MM.1S (cell line): Measurements from ENCODE around the gene TANGO2.

Experiments used
- DNase-seq: peaks from one replicate; pipeline ENCODE4 v3.0.0-alpha.2; 2015
- H2AFZ ChIP-seq: fragments of 300-600 bp; sonication (generic); 2 replicates; pipeline ENCODE4 v1.6.0; 2016; ENCODE audit warnings: antibody characterized with exemption, low read length
- H3F3A ChIP-seq: fragments of 300-600 bp; sonication (generic); 2 replicates; pipeline ENCODE4 v1.6.1; 2016; ENCODE audit warnings: mild to moderate bottlenecking, antibody characterized with exemption, low read length, moderate library complexity, mixed read lengths; ENCODE audit not compliant: insufficient read depth
- H3K27ac ChIP-seq: fragments of 300-600 bp; sonication (generic); 2 replicates; pipeline ENCODE4 v1.5.1; 2016; ENCODE audit warnings: mild to moderate bottlenecking, low read length
- H3K27me3 ChIP-seq: fragments of 300-600 bp; sonication (generic); replicated peaks from 2 replicates; pipeline ENCODE4 v1.6.0; 2016; ENCODE audit warnings: low read length; ENCODE audit not compliant: insufficient read depth
- H3K36me3 ChIP-seq: fragments of 300-600 bp; sonication (generic); replicated peaks from 2 replicates; pipeline ENCODE4 v1.6.1; 2016; ENCODE audit warnings: mild to moderate bottlenecking, low read length, mixed read lengths; ENCODE audit not compliant: insufficient read depth
- H3K4me1 ChIP-seq: fragments of 300-600 bp; sonication (generic); 2 replicates; pipeline ENCODE4 v1.6.1; 2016; ENCODE audit warnings: low read length, mixed read lengths
- H3K4me2 ChIP-seq: fragments of 300-600 bp; sonication (generic); 2 replicates; pipeline ENCODE4 v1.6.0; 2016; ENCODE audit warnings: low read depth, low read length
- H3K4me3 ChIP-seq: fragments of 300-600 bp; sonication (generic); 2 replicates; pipeline ENCODE4 v1.5.1; 2016; ENCODE audit warnings: low read length, mixed read lengths
- H3K79me2 ChIP-seq: fragments of 300-600 bp; sonication (generic); 2 replicates; pipeline ENCODE4 v1.6.1; 2016; ENCODE audit warnings: mixed run types, low read length, mixed read lengths
- H3K9ac ChIP-seq: fragments of 300-600 bp; sonication (generic); 2 replicates; pipeline ENCODE4 v1.6.1; 2016; ENCODE audit warnings: low read length, mixed read lengths
- H3K9me2 ChIP-seq: fragments of 300-600 bp; sonication (generic); replicated peaks from 2 replicates; pipeline ENCODE4 v1.6.1; 2016; ENCODE audit warnings: mild to moderate bottlenecking, low read length, mixed read lengths; ENCODE audit not compliant: insufficient read depth
- H3K9me3 ChIP-seq: fragments of 300-600 bp; sonication (generic); replicated peaks from 2 replicates; pipeline ENCODE4 v1.6.1; 2016; ENCODE audit warnings: mild to moderate bottlenecking, low read length, mixed read lengths; ENCODE audit not compliant: insufficient read depth
- H4K20me1 ChIP-seq: fragments of 300-600 bp; sonication (generic); 2 replicates; pipeline ENCODE4 v1.6.1; 2016; ENCODE audit warnings: mild to moderate bottlenecking, low read length, moderate library complexity, mixed read lengths; ENCODE audit not compliant: insufficient read depth
- CTCF ChIP-seq: fragments of 300-600 bp; sonication (generic); IDR thresholded peaks from 2 replicates; pipeline ENCODE4 v1.5.1; 2016; ENCODE audit warnings: antibody characterized with exemption, low read length, mixed read lengths
- EZH2 ChIP-seq: fragments of 300-600 bp; sonication (generic); optimal IDR thresholded peaks from 2 replicates; pipeline ENCODE3; 2017; ENCODE audit warnings: low read depth, mild to moderate bottlenecking, antibody characterized with exemption, low read length, mixed read lengths
- EZH2phosphoT487 ChIP-seq: fragments of 300-600 bp; sonication (generic); IDR thresholded peaks from 2 replicates; pipeline ENCODE4 v1.6.1; 2018; ENCODE audit warnings: antibody characterized with exemption, low read length

The TANGO2 gene

GRCh38 chr22:20026996-20027601, 6.2 kb downstream of the TANGO2 start:
- Histone ChIP-seq H3K4me3 (no peak overlapping the region), H4K20me1 (no peaks in the 10 kb centered on the region), H3K9ac (no peak overlapping the region), H3K36me3 (no peaks in the 10 kb centered on the region), H3K4me1 (peaks cover under 1% of the 10 kb centered on the region; the same call in 1 of the 2 replicates), H3K27ac (no peak overlapping the region), H3F3A (no peaks in the 10 kb centered on the region), H3K9me2 (no peaks in the 10 kb centered on the region), H3K79me2 (peaks cover 13% of the 10 kb centered on the region), H3K4me2 (no peak overlapping the region), H3K9me3 (no peaks in the 10 kb centered on the region), H2AFZ (no peak overlapping the region), H3K27me3 (no peaks in the 10 kb centered on the region)
- DNase-seq = no peak
- no peak for TF ChIP-seq EZH2
- TF ChIP-seq EZH2phosphoT487 = no peak
- no peak for TF ChIP-seq CTCF

GRCh38 chr22:20027966-20028854, 7.3 kb downstream of the TANGO2 start:
- H3K27ac ChIP-seq = no peak overlapping the region
- H3K36me3 ChIP-seq = no peaks in the 10 kb centered on the region
- no peak overlapping the region for H3K9ac ChIP-seq
- H3K4me1 ChIP-seq = no peaks in the 10 kb centered on the region
- DNase-seq = no peak
- no peaks in the 10 kb centered on the region for H3K27me3 ChIP-seq
- H3K4me2 ChIP-seq = no peak overlapping the region
- no peak overlapping the region for H2AFZ ChIP-seq
- TF ChIP-seq EZH2 = no peak
- no peak for TF ChIP-seq EZH2phosphoT487
- TF ChIP-seq CTCF = no peak
- H3K9me2 ChIP-seq = no peaks in the 10 kb centered on the region
- H4K20me1 ChIP-seq = no peaks in the 10 kb centered on the region
- no peak overlapping the region for H3K4me3 ChIP-seq
- no peaks in the 10 kb centered on the region for H3F3A ChIP-seq
- peaks cover 3% of the 10 kb centered on the region; the same call in 1 of the 2 replicates for H3K79me2 ChIP-seq
- no peaks in the 10 kb centered on the region for H3K9me3 ChIP-seq

- H3K36me3 ChIP-seq = no peaks in the 10 kb centered on the region
- no peaks in the 10 kb centered on the region for H4K20me1 ChIP-seq
- no peaks in the 10 kb centered on the region for H3K4me1 ChIP-seq
- no peaks in the 10 kb centered on the region for H3K9me3 ChIP-seq
- H3K79me2 ChIP-seq = peaks cover 2% of the 10 kb centered on the region; the same call in 1 of the 2 replicates
- H2AFZ ChIP-seq = no peak overlapping the region
- H3K9me2 ChIP-seq = no peaks in the 10 kb centered on the region
- no peak for TF ChIP-seq CTCF
- TF ChIP-seq EZH2phosphoT487 = no peak
- TF ChIP-seq EZH2 = no peak
- DNase-seq = no peak
- H3K9ac ChIP-seq = no peak overlapping the region
- no peak overlapping the region for H3K4me3 ChIP-seq
- no peak overlapping the region for H3K4me2 ChIP-seq
- H3K27ac ChIP-seq = no peak overlapping the region
- H3F3A ChIP-seq = no peaks in the 10 kb centered on the region
- no peaks in the 10 kb centered on the region for H3K27me3 ChIP-seq
Measured at GRCh38 chr22:20028855-20029549, 8.1 kb downstream of the TANGO2 start.
